ENCODE results near the gene EPC2.

DNA sequence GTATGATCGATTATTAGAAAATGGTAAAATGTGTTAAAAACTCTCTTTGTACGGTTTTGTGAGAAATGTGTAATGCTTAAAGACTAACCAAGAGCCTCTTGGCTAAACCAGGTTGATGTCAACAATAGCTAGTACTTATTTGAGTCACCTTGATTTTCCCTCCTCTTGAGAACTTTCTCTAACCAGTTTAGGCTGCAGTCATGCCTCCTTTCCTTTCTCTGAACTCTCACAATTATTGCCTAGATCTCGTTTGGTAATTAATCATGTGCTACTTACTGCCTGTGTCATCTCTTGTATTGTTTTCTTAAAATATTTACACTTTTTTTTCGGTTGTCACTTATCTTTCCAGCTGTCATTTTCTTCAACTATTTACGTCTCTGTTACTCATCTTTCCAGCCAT lies 1.1 kb upstream of the EPC2 start:
- TF ChIP-seq, protein P1, sequence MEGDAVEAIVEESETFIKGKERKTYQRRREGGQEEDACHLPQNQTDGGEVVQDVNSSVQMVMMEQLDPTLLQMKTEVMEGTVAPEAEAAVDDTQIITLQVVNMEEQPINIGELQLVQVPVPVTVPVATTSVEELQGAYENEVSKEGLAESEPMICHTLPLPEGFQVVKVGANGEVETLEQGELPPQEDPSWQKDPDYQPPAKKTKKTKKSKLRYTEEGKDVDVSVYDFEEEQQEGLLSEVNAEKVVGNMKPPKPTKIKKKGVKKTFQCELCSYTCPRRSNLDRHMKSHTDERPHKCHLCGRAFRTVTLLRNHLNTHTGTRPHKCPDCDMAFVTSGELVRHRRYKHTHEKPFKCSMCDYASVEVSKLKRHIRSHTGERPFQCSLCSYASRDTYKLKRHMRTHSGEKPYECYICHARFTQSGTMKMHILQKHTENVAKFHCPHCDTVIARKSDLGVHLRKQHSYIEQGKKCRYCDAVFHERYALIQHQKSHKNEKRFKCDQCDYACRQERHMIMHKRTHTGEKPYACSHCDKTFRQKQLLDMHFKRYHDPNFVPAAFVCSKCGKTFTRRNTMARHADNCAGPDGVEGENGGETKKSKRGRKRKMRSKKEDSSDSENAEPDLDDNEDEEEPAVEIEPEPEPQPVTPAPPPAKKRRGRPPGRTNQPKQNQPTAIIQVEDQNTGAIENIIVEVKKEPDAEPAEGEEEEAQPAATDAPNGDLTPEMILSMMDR (IDR thresholded peaks at IDR 0.05; ENCODE audit: low read depth, low read length): no peak
- TF ChIP-seq MYC (IDR thresholded peaks at IDR 0.05; ENCODE audit: low read depth, low read length): no peak
